DOHH2 (cell line): ENCODE results near the gene LGALSL.

Experiments
- CTCF ChIP-seq: fragments of 200-600 bp; sonication (generic); IDR thresholded peaks from one replicate; pipeline ENCODE4 v1.5.1; 2014; ENCODE audit warnings: antibody characterized with exemption, mild to moderate bottlenecking, low read depth, low read length; ENCODE audit not compliant: poor library complexity, severe bottlenecking
- EZH2phosphoT487 ChIP-seq: fragments of 200-600 bp; sonication (generic); IDR thresholded peaks from 2 replicates; pipeline ENCODE4 v1.6.1; 2017; ENCODE audit warnings: borderline replicate concordance, mild to moderate bottlenecking, antibody characterized with exemption, low read length, moderate library complexity, mixed read lengths

- no peak for TF ChIP-seq CTCF
- no peak for TF ChIP-seq EZH2phosphoT487
These were observed 15.3 kb downstream of the LGALSL start for GRCh38 chr2:64469261-64469660.
